HUES64 (cell line): ENCODE data around the gene TMEM179.
"Not testable (repeated sequence)": the region's sequence is repeated elsewhere in the genome, so short reads cannot be mapped to it uniquely, and the experiment has no call there.

Source experiments
- H3K27ac ChIP-seq: 2 replicates; pipeline ENCODE4 v1.7.0; 2013; ENCODE audit warnings: low read depth, low read length, inconsistent platforms
- H3K27me3 ChIP-seq: 2 replicates; pipeline ENCODE4 v1.6.1; 2013; ENCODE audit warnings: mild to moderate bottlenecking, low read length; ENCODE audit not compliant: insufficient read depth
- H3K36me3 ChIP-seq: 2 replicates; pipeline ENCODE4 v1.6.1; 2013; ENCODE audit warnings: mild to moderate bottlenecking, low read length; ENCODE audit not compliant: insufficient read depth
- H3K4me1 ChIP-seq: 2 replicates; pipeline ENCODE4 v1.6.1; 2013; ENCODE audit warnings: mild to moderate bottlenecking, low read length, moderate library complexity; ENCODE audit not compliant: insufficient read depth
- H3K4me3 ChIP-seq: 2 replicates; pipeline ENCODE4 v1.5.1; 2013; ENCODE audit warnings: mild to moderate bottlenecking, low read length, moderate library complexity
- H3K9ac ChIP-seq: 2 replicates; pipeline ENCODE4 v1.6.1; 2013; ENCODE audit warnings: mild to moderate bottlenecking, low read depth, low read length
- H3K9me3 ChIP-seq: 2 replicates; pipeline ENCODE4 v1.6.1; 2013; ENCODE audit warnings: low read depth, low read length; ENCODE audit not compliant: insufficient read depth
- WGBS: fragments of 150-250, 120-280 bp; methylation state at CpG from one replicate; pipeline ENCODE4 v1.1.7; 2013; ENCODE audit warnings: missing lambda C conversion rate; 5-methylcytosine and 5-hydroxymethylcytosine counted together

The TMEM179 gene

DNA sequence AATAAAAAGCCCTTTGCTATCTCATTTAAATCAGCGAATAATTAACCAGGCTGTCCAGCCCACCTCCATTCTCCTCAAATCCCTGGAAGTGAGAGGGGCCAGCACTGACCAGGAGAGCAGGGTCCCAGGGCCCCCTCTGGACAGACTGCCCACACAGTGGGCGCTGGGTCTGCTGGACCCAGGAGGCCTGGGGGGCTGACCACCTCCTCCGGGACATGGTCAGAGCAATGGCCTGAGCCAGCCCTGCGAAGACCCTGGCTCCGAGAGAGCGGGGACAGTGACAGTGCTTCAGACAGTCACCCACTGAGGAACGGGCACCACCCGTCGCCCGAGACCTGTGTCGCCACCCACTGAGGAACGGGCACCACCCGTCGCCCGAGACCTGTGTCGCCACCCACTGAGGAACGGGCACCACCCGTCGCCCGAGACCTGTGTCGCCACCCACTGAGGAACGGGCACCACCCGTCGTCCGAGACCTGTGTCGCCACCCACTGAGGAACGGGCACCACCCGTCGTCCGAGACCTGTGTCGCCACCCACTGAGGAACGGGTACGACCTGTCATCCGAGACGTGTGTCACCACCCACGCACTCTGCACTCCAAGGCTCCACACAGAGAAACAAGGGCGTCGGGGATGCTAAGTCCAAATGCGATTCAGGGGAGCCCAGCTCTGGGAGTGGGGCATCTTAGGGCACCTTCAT is 32.4 kb upstream of the TMEM179 start:
- not testable (repeated sequence) for H3K4me1 ChIP-seq, H3K27ac ChIP-seq, H3K36me3 ChIP-seq, H3K4me3 ChIP-seq, H3K9ac ChIP-seq, H3K27me3 ChIP-seq, H3K9me3 ChIP-seq
- WGBS = 94% methylated on average over 39 of the region's 39 CpGs

DNA sequence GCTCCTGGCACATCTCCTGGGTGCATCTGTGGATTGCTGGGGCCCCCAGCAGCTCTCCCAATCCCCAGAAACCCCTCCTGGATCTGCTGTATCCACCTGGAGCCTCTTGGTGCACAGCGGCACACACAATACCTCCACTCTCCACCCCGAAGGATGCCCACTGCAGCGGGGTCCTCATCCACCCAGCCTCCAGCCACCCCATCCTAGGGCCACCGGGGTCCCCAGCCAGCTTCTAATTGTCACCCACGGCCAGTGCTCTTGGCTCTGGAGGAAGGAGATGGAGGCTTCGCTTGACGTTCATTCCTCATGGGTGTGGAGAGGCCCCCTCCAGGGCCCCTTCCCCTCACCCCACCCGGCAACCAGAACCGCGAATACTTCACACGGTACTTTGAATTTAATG is 31.6 kb upstream of the TMEM179 start:
- H3K4me3 ChIP-seq = no peak overlapping the region
- WGBS = 91% methylated on average over 10 of the region's 11 CpGs
- no peaks in the 10 kb centered on the region for H3K4me1 ChIP-seq
- no peaks in the 10 kb centered on the region for H3K36me3 ChIP-seq
- no peaks in the 10 kb centered on the region for H3K9me3 ChIP-seq
- no peak overlapping the region for H3K9ac ChIP-seq
- no peak overlapping the region for H3K27ac ChIP-seq
- H3K27me3 ChIP-seq = no peaks in the 10 kb centered on the region; the same call in 1 of the 2 replicates

GRCh38 chr14:104635717-104636116 is 31.1 kb upstream of the TMEM179 start:
- Histone ChIP-seq H3K9ac (no peak overlapping the region), H3K4me3 (no peak overlapping the region), H3K9me3 (no peaks in the 10 kb centered on the region), H3K27ac (no peak overlapping the region), H3K4me1 (no peaks in the 10 kb centered on the region), H3K27me3 (no peaks in the 10 kb centered on the region; the same call in 1 of the 2 replicates), H3K36me3 (no peaks in the 10 kb centered on the region)
- 92% methylated on average over 14 of the region's 14 CpGs for WGBS

GRCh38 chr14:104634886-104635570 is 30.5 kb upstream of the TMEM179 start:
- no peak overlapping the region for H3K4me3 ChIP-seq
- no peaks in the 10 kb centered on the region for H3K9me3 ChIP-seq
- WGBS = 92% methylated on average over 26 of the region's 26 CpGs
- H3K27ac ChIP-seq = no peak overlapping the region
- no peaks in the 10 kb centered on the region for H3K4me1 ChIP-seq
- no peak overlapping the region for H3K9ac ChIP-seq
- no peaks in the 10 kb centered on the region for H3K36me3 ChIP-seq
- no peaks in the 10 kb centered on the region; the same call in 1 of the 2 replicates for H3K27me3 ChIP-seq

DNA sequence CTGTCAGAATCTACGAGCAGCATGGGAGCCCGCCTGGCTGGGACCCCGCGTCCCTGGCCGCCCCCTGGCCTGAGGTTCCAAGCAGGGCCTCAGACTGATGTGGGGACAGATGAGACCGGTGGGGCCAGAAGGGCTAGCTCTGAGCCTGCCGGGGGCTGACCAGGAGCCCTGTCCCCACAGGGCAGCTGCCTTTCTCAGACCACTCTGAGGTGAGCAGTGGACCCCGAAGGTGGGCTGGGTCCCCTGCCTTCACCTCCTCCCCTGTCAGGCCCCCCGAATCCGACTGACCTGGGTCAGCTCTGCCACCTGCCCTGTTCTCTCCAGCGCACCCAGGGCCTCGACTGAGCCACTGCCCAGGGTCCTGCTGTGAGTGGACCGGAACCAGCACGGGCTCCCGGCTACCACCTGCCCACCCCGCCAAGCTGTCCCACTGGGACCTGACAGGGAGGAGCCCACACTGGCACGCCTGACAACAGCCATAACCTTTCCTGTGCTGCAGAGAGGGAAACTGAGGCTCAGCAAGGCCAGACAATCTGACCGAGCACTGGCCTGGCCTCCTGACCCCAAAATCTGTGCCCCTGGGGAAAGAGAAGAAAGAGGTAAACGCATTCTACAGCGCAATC is 29.7 kb upstream of the TMEM179 start:
- no peaks in the 10 kb centered on the region for H3K36me3 ChIP-seq
- H3K9ac ChIP-seq = no peak overlapping the region
- no peaks in the 10 kb centered on the region for H3K4me1 ChIP-seq
- 94% methylated on average over 20 of the region's 20 CpGs for WGBS
- H3K27ac ChIP-seq = no peak overlapping the region
- peaks cover 2% of the 10 kb centered on the region for H3K9me3 ChIP-seq
- no peak overlapping the region for H3K4me3 ChIP-seq
- H3K27me3 ChIP-seq = no peaks in the 10 kb centered on the region; the same call in 1 of the 2 replicates

- Histone ChIP-seq H3K9ac (no peak overlapping the region), H3K36me3 (no peaks in the 10 kb centered on the region), H3K27me3 (no peaks in the 10 kb centered on the region), H3K27ac (no peak overlapping the region), H3K4me1 (no peaks in the 10 kb centered on the region), H3K4me3 (no peak overlapping the region), H3K9me3 (peaks cover 4% of the 10 kb centered on the region)
- WGBS = 92% methylated on average over 24 of the region's 24 CpGs
Measured at GRCh38 chr14:104633276-104634137, 28.9 kb upstream of the TMEM179 start.

- H3K9ac ChIP-seq = no peak overlapping the region
- H3K4me1 ChIP-seq = no peaks in the 10 kb centered on the region
- no peak overlapping the region for H3K4me3 ChIP-seq
- H3K27ac ChIP-seq = no peak overlapping the region
- H3K36me3 ChIP-seq = no peaks in the 10 kb centered on the region
- peaks cover 4% of the 10 kb centered on the region for H3K9me3 ChIP-seq
- no peaks in the 10 kb centered on the region for H3K27me3 ChIP-seq
- 90% methylated on average over 9 of the region's 9 CpGs for WGBS
Measured at GRCh38 chr14:104632781-104633180, 28.2 kb upstream of the TMEM179 start.

DNA sequence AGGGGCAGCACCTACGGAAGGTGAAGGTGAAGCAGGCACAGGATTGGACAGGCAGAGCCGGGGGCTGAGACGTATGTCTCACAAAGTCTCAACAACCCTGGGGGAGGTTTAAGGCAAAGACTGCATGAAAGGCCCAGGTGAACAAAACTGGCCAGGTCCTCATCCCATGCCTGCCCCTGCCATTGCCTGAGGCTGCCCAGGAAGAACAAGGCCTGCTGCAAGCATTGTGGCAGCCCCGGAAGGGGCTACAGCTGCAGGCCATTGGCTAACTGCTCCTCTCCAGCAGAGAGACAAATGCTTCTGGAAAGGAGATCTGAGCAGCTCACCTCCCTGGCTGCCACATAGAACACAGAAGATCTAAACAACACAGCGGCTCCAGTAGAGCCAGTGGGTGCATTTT is 20.4 kb upstream of the TMEM179 start:
- Histone ChIP-seq H3K27me3 (no peaks in the 10 kb centered on the region), H3K36me3 (no peaks in the 10 kb centered on the region), H3K9ac (no peak overlapping the region), H3K4me1 (no peaks in the 10 kb centered on the region), H3K4me3 (no peak overlapping the region), H3K27ac (no peak overlapping the region), H3K9me3 (peaks cover 4% of the 10 kb centered on the region)
- WGBS = 58% methylated on average over 5 of the region's 5 CpGs

DNA sequence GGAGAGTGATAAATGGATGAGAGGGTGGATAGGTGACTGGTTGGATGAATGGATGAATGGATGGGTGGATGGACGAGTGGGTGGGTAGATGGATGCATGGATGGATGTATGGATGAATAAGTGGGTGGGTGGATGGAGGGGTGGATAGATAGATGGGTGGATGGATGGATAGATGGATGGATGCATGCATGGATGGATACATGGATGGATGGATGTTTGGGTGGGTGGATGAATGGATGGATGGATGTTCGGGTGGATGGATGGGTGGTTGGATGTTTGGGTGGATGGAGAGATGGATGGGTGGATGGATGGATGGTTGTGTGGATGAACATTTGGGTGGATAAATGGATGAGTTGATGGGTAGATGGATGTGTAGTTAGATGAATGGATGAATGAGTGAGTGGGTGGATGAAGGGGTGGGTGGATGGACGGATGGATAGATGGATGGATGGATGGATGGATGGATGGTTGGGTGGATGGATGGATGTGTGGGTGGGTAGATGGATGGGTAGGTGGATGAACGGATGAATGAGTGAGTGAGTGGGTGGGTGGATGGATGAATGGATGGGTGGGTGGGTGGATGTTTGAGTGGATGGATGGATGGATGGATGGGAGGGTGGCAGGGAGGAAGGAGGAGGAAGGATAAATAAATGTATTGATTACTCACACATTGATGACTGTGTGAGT is 9.7 kb upstream of the TMEM179 start:
- 70% methylated on average over 4 of the region's 4 CpGs for WGBS
- Histone ChIP-seq H3K9me3 (no peaks in the 10 kb centered on the region), H3K4me3 (no peak overlapping the region), H3K36me3 (no peaks in the 10 kb centered on the region), H3K9ac (no peak overlapping the region), H3K27ac (no peak overlapping the region), H3K4me1 (no peaks in the 10 kb centered on the region), H3K27me3 (0 out of 2 replicates have a peak, but pooled peaks cover 10% of the 10 kb centered on the region)

- Histone ChIP-seq H3K4me3 (no peak overlapping the region), H3K27ac (no peak overlapping the region), H3K9me3 (no peaks in the 10 kb centered on the region), H3K9ac (no peak overlapping the region), H3K36me3 (no peaks in the 10 kb centered on the region), H3K4me1 (no peaks in the 10 kb centered on the region), H3K27me3 (peaks cover 21% of the 10 kb centered on the region; the same call in 1 of the 2 replicates)
- 80% methylated on average over 8 of the region's 8 CpGs for WGBS
Measured at GRCh38 chr14:104611881-104612280, 7.3 kb upstream of the TMEM179 start.
